VCaP (cell line): ENCODE measurements around the gene HOXC11.

ENCODE experiments used
- H3K27ac ChIP-seq: fragments of 450-650 bp; 2 replicates; pipeline ENCODE4 v1.5.1; 2017
- TF ChIP-seq, protein P1 (sequence below): fragments of 450-650 bp; conservative IDR thresholded peaks from 2 replicates; pipeline ENCODE4 v1.5.1; 2017; ENCODE audit warnings: mild to moderate bottlenecking, moderate library complexity

HOXC11 gene

DNA sequence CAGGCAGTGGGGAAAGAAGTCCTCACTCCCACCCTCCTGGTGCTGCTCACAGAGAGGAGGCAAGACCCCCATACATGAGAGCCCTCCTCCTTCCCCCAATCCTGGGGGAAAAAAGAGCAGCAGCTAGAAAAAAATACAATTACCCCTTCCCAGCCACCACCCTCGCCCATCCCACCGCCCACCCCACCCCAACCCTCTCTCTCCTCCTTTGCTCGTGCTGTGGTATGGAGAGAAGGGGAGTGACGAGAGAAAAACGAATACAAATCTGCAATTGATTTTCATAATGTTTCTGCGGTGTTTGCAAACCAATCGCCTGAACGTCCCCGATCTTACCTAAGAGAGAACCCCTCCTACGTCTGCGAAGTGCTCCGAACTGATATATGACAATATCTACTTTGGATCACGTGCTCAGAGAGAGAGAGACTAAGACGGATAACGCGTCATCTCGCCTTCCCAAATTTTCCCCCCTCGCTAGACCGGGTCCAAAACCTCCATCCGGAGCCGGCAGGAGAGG lies at the start of gene HOXC11:
Gene HOXC11, plus strand, starts transcription at position 405 of the 514 bp plus-strand sequence. CDS start 116 bp downstream, outside the sequence.
- H3K27ac ChIP-seq = no peak within 1 kb of the TSS
- TF ChIP-seq, protein P1, sequence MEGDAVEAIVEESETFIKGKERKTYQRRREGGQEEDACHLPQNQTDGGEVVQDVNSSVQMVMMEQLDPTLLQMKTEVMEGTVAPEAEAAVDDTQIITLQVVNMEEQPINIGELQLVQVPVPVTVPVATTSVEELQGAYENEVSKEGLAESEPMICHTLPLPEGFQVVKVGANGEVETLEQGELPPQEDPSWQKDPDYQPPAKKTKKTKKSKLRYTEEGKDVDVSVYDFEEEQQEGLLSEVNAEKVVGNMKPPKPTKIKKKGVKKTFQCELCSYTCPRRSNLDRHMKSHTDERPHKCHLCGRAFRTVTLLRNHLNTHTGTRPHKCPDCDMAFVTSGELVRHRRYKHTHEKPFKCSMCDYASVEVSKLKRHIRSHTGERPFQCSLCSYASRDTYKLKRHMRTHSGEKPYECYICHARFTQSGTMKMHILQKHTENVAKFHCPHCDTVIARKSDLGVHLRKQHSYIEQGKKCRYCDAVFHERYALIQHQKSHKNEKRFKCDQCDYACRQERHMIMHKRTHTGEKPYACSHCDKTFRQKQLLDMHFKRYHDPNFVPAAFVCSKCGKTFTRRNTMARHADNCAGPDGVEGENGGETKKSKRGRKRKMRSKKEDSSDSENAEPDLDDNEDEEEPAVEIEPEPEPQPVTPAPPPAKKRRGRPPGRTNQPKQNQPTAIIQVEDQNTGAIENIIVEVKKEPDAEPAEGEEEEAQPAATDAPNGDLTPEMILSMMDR = no peak

DNA sequence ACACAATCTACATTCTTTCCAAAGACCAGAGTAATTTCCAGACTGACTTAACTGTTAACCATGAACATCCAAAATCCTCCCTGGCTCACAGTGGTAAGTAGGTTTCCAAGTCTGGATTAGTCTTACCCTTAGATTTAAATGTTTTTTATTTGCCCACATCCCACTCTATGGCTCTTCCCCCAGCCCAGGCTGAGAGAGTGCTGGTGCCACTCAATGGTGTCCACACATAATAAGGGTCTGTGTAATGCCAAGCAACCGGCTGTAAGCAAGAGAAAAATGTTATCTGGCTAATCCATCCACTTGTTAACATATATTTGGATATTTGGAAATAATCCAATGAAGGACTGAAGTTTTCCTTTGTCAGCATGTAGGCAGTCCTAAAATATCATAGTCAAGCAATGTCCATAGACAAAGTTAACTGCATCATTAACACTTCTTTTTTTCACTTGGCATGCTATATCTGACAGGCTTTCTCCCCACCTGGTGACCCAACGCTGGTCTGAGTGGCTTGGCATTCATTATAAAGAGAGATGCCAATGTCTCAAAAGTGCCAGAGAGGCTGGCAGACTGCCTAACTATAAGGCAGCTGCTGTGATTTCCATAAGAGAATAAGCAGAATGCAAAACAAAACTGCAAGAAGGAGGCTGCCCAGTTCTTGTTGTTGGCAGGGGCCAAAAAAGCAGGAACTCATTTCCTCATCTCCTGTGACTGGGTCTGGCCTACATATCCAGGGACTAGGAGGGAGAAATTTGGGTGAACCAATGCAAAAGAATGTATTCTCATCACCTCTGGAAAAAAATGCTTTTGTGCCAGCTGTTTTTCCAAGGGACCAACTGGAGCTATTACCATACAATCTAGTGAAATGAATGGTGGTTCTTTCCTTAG lies 48.2 kb upstream of the HOXC11 start:
- H3K27ac ChIP-seq = no peak overlapping the region
- TF ChIP-seq, protein P1 = no peak

DNA sequence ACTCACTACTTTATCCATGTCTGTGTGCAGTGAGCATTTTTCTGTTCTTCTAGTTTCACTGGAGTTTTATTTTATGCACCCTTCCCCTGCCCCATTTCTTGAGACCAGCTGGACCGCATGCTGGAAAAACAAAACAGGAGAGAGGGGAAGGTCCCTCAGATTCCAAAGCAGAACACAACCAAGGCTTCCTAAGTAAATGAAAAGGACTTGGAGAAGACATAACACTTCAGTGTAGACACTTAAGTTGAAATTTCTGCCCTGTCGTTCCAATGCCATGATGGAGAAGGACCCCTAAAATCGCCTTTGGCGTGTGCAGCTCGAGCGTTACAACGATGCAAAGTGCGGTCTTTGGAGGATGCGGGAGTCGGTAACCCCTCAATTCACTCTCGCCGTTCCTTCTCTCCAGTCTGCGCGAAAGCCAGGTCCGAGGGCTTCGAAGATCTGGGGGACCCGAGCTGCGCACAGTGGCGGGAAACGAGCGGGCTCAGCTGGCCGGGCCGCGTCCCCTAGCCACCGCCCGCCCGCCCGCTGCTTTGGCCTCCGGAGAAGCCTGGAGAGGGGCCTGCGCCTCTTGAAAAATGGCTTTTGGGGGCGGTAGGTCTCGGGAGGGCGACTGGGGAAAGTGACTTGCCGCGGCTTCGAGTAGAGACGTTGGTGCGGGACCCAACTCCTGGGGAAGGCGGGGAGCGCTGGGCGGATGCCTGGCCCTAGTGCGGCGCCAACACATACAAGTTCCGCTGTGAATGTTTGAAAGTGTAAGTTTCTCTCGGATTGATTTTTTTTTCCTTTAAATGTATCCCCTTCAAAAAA lies 45.5 kb upstream of the HOXC11 start:
- TF ChIP-seq, protein P1 = no peak
- no peak overlapping the region for H3K27ac ChIP-seq

DNA sequence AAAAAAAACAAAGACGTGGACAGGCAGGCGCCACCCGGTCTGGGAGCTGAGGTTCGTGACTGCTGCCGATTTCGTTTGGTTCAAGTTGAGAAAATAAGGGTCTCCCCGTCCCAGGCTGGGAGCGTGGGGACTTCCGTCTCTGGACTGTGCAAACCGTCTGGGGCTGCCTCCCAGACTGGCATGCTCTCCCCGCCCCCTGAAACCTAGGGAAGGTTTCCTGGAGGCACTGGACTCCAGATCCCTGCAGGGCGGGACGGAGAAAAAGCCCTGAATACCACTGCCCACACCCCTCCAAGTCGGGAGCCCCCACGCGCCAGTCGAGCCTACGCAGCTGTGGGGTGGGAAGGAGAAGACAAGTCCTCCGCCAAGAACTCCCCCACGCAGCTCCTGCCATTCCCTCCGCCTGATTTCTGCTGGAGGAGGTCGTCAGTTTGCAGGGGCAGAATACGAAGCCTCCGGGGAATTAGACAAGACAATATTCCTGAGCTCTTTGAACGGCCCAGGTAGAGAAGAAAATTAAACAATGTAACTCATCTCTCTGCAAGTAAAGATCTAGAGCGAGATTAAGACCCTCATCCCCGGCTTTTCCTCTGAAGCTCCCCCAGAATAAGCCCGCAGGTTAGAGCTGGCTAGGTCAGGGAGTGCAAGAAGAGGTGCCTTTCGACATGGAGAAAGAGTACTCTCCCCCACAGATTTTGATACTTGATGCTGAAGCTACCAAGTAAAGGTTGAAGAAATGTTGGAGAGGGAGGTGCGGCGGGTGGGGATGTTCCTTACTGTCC lies 44.7 kb upstream of the HOXC11 start:
- no peak overlapping the region for H3K27ac ChIP-seq

DNA sequence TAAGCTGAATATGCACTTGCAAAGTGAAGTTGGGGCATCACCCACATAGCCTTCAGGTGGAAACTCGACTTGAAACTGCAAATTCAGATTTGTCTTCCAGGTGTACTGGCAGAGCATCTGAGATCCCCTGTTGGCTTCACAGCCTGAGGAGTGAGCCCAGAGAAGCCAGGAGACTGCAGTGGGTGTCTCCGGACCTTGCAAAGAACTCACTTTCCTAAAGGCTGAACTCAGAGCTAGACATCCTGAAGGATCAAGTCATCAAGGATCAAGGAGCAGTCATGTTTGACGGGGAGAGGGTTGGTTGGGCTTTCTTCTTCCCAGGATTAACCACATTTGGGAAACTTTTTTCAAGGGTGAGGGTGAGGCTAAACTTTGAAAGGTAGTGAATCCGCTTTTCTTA lies 43.4 kb upstream of the HOXC11 start:
- TF ChIP-seq, protein P1 = no peak
- no peak overlapping the region for H3K27ac ChIP-seq

More for the DNA sequence above, 44.7 kb upstream of the HOXC11 start:
- TF ChIP-seq, protein P1 = no peak

DNA sequence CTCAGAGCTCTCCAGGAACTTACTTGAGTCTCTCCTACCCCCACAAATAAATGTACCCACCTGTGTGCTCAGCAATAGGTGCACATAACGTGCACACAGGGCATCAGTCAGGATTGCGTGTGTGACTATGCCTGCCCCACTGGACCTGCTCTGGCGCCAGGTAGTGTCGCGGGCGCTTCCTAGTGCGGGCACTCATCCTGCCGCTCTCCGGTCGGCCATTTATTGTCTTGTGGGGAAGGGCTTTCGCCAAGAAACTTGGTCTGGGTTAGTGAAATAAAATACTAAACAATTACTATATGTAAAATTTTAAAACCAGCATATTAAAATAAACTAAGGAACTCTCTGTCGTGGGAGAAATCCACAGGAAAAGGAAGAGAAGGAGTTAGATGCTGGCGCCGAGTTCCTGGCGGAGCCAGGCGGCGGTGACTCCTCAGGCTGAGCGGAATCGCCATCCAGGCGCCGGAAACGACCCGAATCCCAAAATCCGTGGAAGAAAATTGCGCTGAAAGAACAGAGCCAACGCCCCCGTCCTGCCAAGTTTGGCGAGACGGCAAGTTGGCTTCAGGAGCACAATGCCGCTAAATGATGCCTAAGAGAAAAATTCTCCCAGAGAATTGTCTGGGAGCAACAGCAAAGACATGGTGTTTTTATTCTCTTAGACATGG lies 42.2 kb upstream of the HOXC11 start:
- H3K27ac ChIP-seq = no peak overlapping the region
- TF ChIP-seq, protein P1 = no peak
